Measurements from ENCODE around the gene PNLIP. TPM values are rescaled to one million over a fixed set of nuclear protein-coding genes. Genes with fewer than 3 reads are reported as not detected.

PNLIP gene
- not detected for total RNA-seq

GRCh38 chr10:116545756-116546155, at the start of gene PNLIP:
TSS of gene PNLIP (plus strand) at chr10:116545931. CDS start at chr10:116546093, 162 bp downstream.

DNA sequence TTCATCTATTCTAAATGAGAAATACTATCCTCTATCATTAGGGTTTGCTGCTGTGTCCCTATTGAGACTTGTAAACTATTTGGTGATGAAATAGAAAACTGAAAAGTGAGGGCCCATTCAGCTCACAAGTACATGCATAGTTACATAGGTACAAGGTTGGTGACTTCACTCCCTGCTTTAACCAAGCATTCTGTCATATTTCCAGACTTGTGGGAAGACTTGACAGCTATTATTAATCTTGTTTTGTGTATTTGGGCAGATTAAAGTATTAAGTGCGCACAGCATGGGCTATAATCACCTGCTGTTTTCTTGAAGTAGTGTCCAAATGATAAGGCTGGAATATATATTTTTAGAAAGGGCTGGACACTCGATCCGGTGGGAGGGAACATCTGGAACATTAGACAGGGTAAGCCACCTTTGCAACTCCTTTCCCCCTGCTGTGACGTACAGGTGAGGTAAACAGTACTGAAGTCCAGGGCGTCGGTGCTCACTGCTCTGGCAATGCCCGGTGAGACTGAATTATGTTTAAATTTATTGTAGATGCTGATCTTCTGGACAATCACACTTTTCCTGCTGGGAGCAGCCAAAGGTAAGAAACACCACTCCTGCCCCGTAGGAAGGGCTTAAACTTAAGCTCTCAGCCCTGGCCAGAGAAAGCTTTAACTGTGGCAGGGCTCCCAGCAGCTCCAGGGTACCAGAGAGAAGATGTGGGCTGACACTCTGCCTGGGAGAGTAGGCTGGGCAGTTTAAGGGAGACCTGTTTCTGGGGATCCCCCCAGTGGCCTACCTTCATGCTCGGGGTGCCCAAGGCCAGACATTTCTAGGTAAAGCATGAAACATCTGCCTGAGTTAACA, 45.1 kb downstream of the PNLIP start, which contains the start of gene PNLIPRP1:
Gene PNLIPRP1 (plus strand): TSS at position 370 of the 855 bp plus-strand sequence. CDS start 171 bp downstream, at position 541.

Small RNA genes within 50 kb of the gene (small RNA-seq; reads per million reads assigned to genes)
- gene RNU6-1090P (ENCODE audit: low replicate concordance): not detected

Other genes with a start within 250 kb of the PNLIP start
- gene CCDC172, start 221.5 kb upstream of the PNLIP start, total RNA-seq: not detected
- not detected for gene PNLIPRP3, start 118.1 kb upstream of the PNLIP start, total RNA-seq
- gene PNLIPRP1, start 45.0 kb downstream of the PNLIP start, total RNA-seq: not detected
- gene PNLIPRP2, start 75.0 kb downstream of the PNLIP start, total RNA-seq: not detected
- gene HSPA12A, start 196.6 kb downstream of the PNLIP start, total RNA-seq: 39.1 TPM